GM12875 (cell line): Measurements from ENCODE around the gene ADAMTS6.
"Not testable (repeated sequence)": the region's sequence is repeated elsewhere in the genome, so short reads cannot be mapped to it uniquely, and the experiment has no call there.

Experiments
- H3K4me3 ChIP-seq: one replicate; pipeline ENCODE4 v1.5.1; 2011; ENCODE audit warnings: low read depth, low read length, control low read depth
- TF ChIP-seq, protein P1 (sequence below): IDR thresholded peaks from 2 replicates; pipeline ENCODE4 v1.5.1; 2011; ENCODE audit warnings: low read depth, mild to moderate bottlenecking, control low read depth, inconsistent platforms, low read length, moderate library complexity, borderline replicate concordance; ENCODE audit not compliant: insufficient read depth

Gene ADAMTS6

GRCh38 chr5:65334077-65334476, 147.6 kb downstream of the ADAMTS6 start:
- TF ChIP-seq, protein P1, sequence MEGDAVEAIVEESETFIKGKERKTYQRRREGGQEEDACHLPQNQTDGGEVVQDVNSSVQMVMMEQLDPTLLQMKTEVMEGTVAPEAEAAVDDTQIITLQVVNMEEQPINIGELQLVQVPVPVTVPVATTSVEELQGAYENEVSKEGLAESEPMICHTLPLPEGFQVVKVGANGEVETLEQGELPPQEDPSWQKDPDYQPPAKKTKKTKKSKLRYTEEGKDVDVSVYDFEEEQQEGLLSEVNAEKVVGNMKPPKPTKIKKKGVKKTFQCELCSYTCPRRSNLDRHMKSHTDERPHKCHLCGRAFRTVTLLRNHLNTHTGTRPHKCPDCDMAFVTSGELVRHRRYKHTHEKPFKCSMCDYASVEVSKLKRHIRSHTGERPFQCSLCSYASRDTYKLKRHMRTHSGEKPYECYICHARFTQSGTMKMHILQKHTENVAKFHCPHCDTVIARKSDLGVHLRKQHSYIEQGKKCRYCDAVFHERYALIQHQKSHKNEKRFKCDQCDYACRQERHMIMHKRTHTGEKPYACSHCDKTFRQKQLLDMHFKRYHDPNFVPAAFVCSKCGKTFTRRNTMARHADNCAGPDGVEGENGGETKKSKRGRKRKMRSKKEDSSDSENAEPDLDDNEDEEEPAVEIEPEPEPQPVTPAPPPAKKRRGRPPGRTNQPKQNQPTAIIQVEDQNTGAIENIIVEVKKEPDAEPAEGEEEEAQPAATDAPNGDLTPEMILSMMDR: no peak
- no peak overlapping the region for H3K4me3 ChIP-seq

DNA sequence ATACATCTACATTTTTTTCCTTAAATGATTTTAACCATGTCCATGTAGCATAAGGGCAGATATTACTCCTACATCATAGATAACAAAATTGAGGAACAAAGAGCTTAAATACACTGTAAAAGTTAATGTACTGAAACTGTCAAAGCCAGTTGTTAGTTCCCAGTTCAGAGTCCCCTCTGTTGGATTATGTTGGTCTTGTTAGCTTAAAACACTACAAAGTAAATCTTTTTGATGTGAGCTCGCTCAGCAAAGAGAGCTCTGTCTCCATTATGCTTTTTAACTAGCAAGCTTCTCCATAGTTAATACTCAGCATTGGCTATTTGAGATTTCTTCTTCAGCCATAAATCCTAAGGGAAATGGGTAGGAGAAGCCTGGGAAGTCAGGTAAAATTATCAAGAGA, 149.1 kb downstream of the ADAMTS6 start:
- no peak overlapping the region for H3K4me3 ChIP-seq
- TF ChIP-seq, protein P1: no peak

- TF ChIP-seq, protein P1: no peak
- H3K4me3 ChIP-seq: no peak overlapping the region
These were observed 152.5 kb downstream of the ADAMTS6 start for GRCh38 chr5:65329266-65329665.

GRCh38 chr5:65327582-65327981, 154.1 kb downstream of the ADAMTS6 start:
- no peak overlapping the region for H3K4me3 ChIP-seq
- TF ChIP-seq, protein P1: no peak

DNA sequence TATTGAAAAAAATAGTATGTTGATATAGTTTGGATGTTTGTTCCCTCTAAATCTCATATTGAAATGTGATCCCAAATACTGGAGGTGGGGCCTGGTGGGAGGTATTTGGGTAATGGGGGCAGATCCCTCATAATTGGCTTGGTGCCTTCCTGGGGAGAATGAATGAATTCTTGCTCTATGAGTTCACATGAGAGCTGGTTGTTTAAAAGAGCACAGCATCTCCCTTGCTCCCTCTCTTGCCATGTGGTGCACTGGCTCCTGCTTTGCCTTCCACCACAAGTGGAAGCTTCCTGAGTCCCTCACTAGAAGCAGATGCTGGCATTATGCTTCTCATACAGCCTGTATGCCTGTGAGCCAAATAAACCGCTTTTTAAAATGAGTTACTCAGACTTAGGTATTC, 154.8 kb downstream of the ADAMTS6 start:
- no peak overlapping the region for H3K4me3 ChIP-seq
- TF ChIP-seq, protein P1: no peak

GRCh38 chr5:65324226-65324625, 157.5 kb downstream of the ADAMTS6 start:
- TF ChIP-seq, protein P1: no peak

GRCh38 chr5:65320704-65321103, 161.0 kb downstream of the ADAMTS6 start:
- not testable (repeated sequence) for H3K4me3 ChIP-seq

More at GRCh38 chr5:65324226-65324625, 157.5 kb downstream of the ADAMTS6 start:
- no peak overlapping the region for H3K4me3 ChIP-seq

DNA sequence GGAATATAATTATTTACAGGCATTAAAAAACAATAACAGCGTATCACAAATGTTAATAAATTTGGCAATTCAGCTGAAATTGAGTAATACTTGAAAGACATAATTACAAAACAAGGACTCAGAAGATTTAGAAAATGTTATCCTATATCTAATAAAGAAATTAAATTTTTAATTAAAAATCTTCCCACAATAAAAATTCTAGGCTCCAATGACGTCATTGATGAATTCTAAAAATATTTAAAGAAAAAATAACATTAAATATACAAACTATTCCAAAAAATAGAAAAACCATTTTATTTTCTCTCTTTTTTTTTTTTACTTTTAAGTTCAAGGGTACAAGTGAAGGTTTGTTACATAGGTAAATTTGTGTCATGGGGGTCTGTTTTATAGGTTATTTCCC, 161.5 kb downstream of the ADAMTS6 start:
- TF ChIP-seq, protein P1: no peak
- H3K4me3 ChIP-seq: no peak overlapping the region
